HepG2 (cell line): ENCODE results near the gene AGT. TPM values are rescaled to one million over a fixed set of nuclear protein-coding genes. Genes with fewer than 3 reads are reported as not detected.

ENCODE experiments used
- CBX1 ChIP-seq: IDR thresholded peaks from one replicate; pipeline ENCODE4 v1.6.1; 2016; ENCODE audit warnings: antibody characterized with exemption, low read depth
- CBX5 ChIP-seq: sonication (generic); formaldehyde crosslinking; IDR thresholded peaks from 2 replicates; pipeline ENCODE4 v1.4.0; 2020; ENCODE audit warnings: missing genetic modification reagents, borderline replicate concordance
- CCDC6 ChIP-seq: sonication (generic); formaldehyde crosslinking; IDR thresholded peaks from 2 replicates; pipeline ENCODE4 v1.8.1; 2022; ENCODE audit warnings: mild to moderate bottlenecking, missing genetic modification reagents, moderate library complexity
- EP300 ChIP-seq, 3 experiments: sonication (generic) in 1 of 3; formaldehyde crosslinking in 1 of 3; IDR thresholded peaks; 2 replicates each; pipeline versions ENCODE4 v1.5.1 to v1.6.1; 2011 to 2020; ENCODE audit warnings: low read depth in 2 of 3, low read length in 2 of 3, borderline replicate concordance in 1 of 3, improper control_type of control experiment in 1 of 3, mild to moderate bottlenecking in 1 of 3, missing genetic modification reagents in 1 of 3, moderate library complexity in 1 of 3
- FOXO1 ChIP-seq: sonication (generic); formaldehyde crosslinking; IDR thresholded peaks from 2 replicates; pipeline ENCODE4 v1.4.0; 2020; ENCODE audit warnings: missing genetic modification reagents
- FOXP4 ChIP-seq: sonication (generic); formaldehyde crosslinking; IDR thresholded peaks from 2 replicates; pipeline ENCODE4 v1.4.0; 2020; ENCODE audit warnings: missing genetic modification reagents
- GABPA ChIP-seq, 2 experiments: IDR thresholded peaks; 2 replicates each; pipeline ENCODE4 v1.6.1; 2011 to 2016; ENCODE audit warnings: low read depth in 2 of 2, low read length in 1 of 2, missing biosample characterization in 1 of 2, missing genetic modification characterization in 1 of 2
- HOXA3 ChIP-seq: sonication (generic); formaldehyde crosslinking; IDR thresholded peaks from 2 replicates; pipeline ENCODE4 v1.5.0; 2020; ENCODE audit warnings: missing genetic modification reagents
- KAT7 ChIP-seq: IDR thresholded peaks from 2 replicates; pipeline ENCODE4 v1.6.1; 2018; ENCODE audit warnings: borderline replicate concordance, missing compliant biosample characterization
- KDM2A ChIP-seq: sonication (generic); formaldehyde crosslinking; IDR thresholded peaks from 2 replicates; pipeline ENCODE4 v1.4.0; 2020; ENCODE audit warnings: low read depth, missing genetic modification reagents, borderline replicate concordance
- KLF11 ChIP-seq: IDR thresholded peaks from 2 replicates; pipeline ENCODE4 v1.6.1; 2016; ENCODE audit warnings: missing compliant biosample characterization
- KLF12 ChIP-seq: sonication (generic); formaldehyde crosslinking; IDR thresholded peaks from 2 replicates; pipeline ENCODE4 v1.4.0; 2020; ENCODE audit warnings: missing genetic modification reagents, borderline replicate concordance
- LRRFIP1 ChIP-seq: sonication (generic); formaldehyde crosslinking; conservative IDR thresholded peaks from 2 replicates; pipeline ENCODE4 v1.4.0; 2020; ENCODE audit warnings: missing genetic modification reagents
- MAZ ChIP-seq, 2 experiments: sonication (generic) in 1 of 2; formaldehyde crosslinking in 1 of 2; IDR thresholded peaks; 2 replicates each; pipeline versions ENCODE4 v1.5.0 to v1.6.1; 2012 to 2020; ENCODE audit warnings: low read depth in 2 of 2, mild to moderate bottlenecking in 2 of 2, borderline replicate concordance in 1 of 2, improper control_type of control experiment in 1 of 2, low read length in 1 of 2, missing genetic modification reagents in 1 of 2, moderate library complexity in 1 of 2
- NFE2L2 ChIP-seq: fragments of 150-350 bp; IDR thresholded peaks from 2 replicates; pipeline ENCODE4 v1.6.1; 2014; ENCODE audit warnings: low read length
- PREB ChIP-seq: sonication (generic); formaldehyde crosslinking; IDR thresholded peaks from 2 replicates; pipeline ENCODE4 v1.4.0; 2020; ENCODE audit warnings: missing genetic modification reagents
- RFX3 ChIP-seq: IDR thresholded peaks from 2 replicates; pipeline ENCODE4 v1.6.1; 2016; ENCODE audit warnings: missing biosample characterization, missing genetic modification reagents
- RXRA ChIP-seq: sonication (generic); formaldehyde crosslinking; IDR thresholded peaks from 2 replicates; pipeline ENCODE4 v1.5.1; 2020; ENCODE audit warnings: missing genetic modification reagents
- SRF ChIP-seq: IDR thresholded peaks from 2 replicates; pipeline ENCODE4 v1.6.1; 2011; ENCODE audit warnings: mild to moderate bottlenecking, low read depth, low read length, moderate library complexity
- ZFP36L1 ChIP-seq: sonication (generic); formaldehyde crosslinking; IDR thresholded peaks from 2 replicates; pipeline ENCODE4 v1.8.0; 2022; ENCODE audit warnings: mild to moderate bottlenecking, missing genetic modification reagents, moderate library complexity
- ZNF354B ChIP-seq: sonication (generic); formaldehyde crosslinking; IDR thresholded peaks from 2 replicates; pipeline ENCODE4 v1.8.0; 2022; ENCODE audit warnings: mild to moderate bottlenecking, missing genetic modification reagents
- polyA plus RNA-seq, 8 experiments: library from polyadenylated mRNA; depleted of rRNA in 3 of 8; stranded (reverse) in 7 of 8; unstranded in 1 of 8; fragments of >200 nt; fragmentation: Illumina TruSeq in 4 of 8; extraction: Trizol in 4 of 8; gene quantifications; 2 replicates each; pipeline versions ENCODE4 v1.2.1 to v1.2.3, GENCODE V29; 2011 to 2016; ENCODE audit warnings: low read depth in 4 of 8, missing spikeins in 1 of 8, mixed read lengths in 1 of 8; ENCODE audit not compliant: insufficient read depth in 1 of 8
- total RNA-seq, 5 experiments: library from RNA; depleted of rRNA; stranded (reverse); fragments of >200 nt; fragmentation: Illumina TruSeq; extraction: Trizol; gene quantifications; 2 replicates each; pipeline ENCODE4 v1.2.3, GENCODE V29; 2016; ENCODE audit warnings: low read depth in 1 of 5

AGT gene
- total and polyA plus RNA-seq, 2 of the 13 experiments (the other 11 are each of a cell fraction or from before 2014, with no cell fraction given), result 892 to 2,071 TPM

- TF ChIP-seq FOXP4 (CRISPR knock-in tag) (peak; percentile 97), CBX1 (no peak), FOXO1 (CRISPR knock-in tag) (peak; percentile 93), KDM2A (peak; percentile 63; the same call in 1 of the 2 replicates), PREB (CRISPR knock-in tag) (no peak), KLF12 (CRISPR knock-in tag) (0 out of 2 replicates have a peak, but pooled peaks have one; percentile 72), RFX3 (CRISPR knock-in tag) (no peak), CCDC6 (CRISPR knock-in tag) (no peak), GABPA (IDR thresholded peaks at IDR 0.05; ENCODE audit: low read depth, low read length) (no peak), GABPA (CRISPR knock-in tag; IDR thresholded peaks at IDR 0.05; ENCODE audit: low read depth) (peak; percentile 69), SRF (0 out of 2 replicates have a peak, but pooled peaks have one; percentile 22), KLF11 (CRISPR knock-in tag) (peak; percentile 75; the same call in 1 of the 2 replicates), NFE2L2 (no peak), ZFP36L1 (CRISPR knock-in tag) (peak; percentile 89; the same call in 1 of the 2 replicates), RXRA (peak; percentile 98), KAT7 (CRISPR knock-in tag) (peak; percentile 87; the same call in 1 of the 2 replicates), MAZ (IDR thresholded peaks at IDR 0.05; ENCODE audit: borderline replicate concordance, low read depth, low read length) (peak; percentile 72; the same call in 1 of the 2 replicates), MAZ (CRISPR knock-in tag; IDR thresholded peaks at IDR 0.05; ENCODE audit: low read depth) (peak; percentile 80), EP300 (IDR thresholded peaks at IDR 0.05; ENCODE audit: low read depth in 2 of 2, low read length in 2 of 2) (peak; percentile 89 to 96), EP300 (CRISPR knock-in tag; IDR thresholded peaks at IDR 0.05; ENCODE audit: borderline replicate concordance) (peak; percentile 88; the same call in 1 of the 2 replicates), CBX5 (CRISPR knock-in tag) (peak; percentile 89; the same call in 1 of the 2 replicates), HOXA3 (CRISPR knock-in tag) (peak; percentile 94), ZNF354B (no peak), LRRFIP1 (CRISPR knock-in tag) (no peak)
These were observed 14.9 kb upstream of the AGT start (continued) for GRCh38 chr1:230728710-230729392.
